ENCODE data around the gene HUS1B. TPM values are rescaled to one million over a fixed set of nuclear protein-coding genes. Genes with fewer than 3 reads are reported as not detected.

The HUS1B gene
- total RNA-seq, 1 experiment from 2014 or later: 3.1 TPM

- ChIA-PET CTCF (no interaction called here), POLR2A (ENCODE audit: unreplicated experiment) (no interaction called here)
- peaks cover 8% of the 10 kb centered on the region for H3K36me3 ChIP-seq (ENCODE audit: low read depth, low read length)
- TF ChIP-seq EZH2 (IDR thresholded peaks at IDR 0.05; ENCODE audit: low read length, unreplicated experiment): no peak
- TF ChIP-seq EZH2phosphoT487 (IDR thresholded peaks at IDR 0.05; ENCODE audit: borderline replicate concordance, low read length): no peak
- no peak for TF ChIP-seq CTCF (conservative IDR thresholded peaks at IDR 0.05; ENCODE audit: low read depth, low read length)
- H3K4me1 ChIP-seq (ENCODE audit: insufficient read depth, low read length): no peaks in the 10 kb centered on the region
- H3K9me3 ChIP-seq (ENCODE audit: low read length): no peaks in the 10 kb centered on the region
- BruUV-seq (replicated peaks): no TSS peak
- no peaks in the 10 kb centered on the region for H3F3A ChIP-seq (ENCODE audit: low read length, unreplicated experiment)
- H3K27me3 ChIP-seq (ENCODE audit: low read length): no peaks in the 10 kb centered on the region
- H3K4me3 ChIP-seq (ENCODE audit: low read length): no peak overlapping the region
- no peaks in the 10 kb centered on the region for H4K20me1 ChIP-seq (ENCODE audit: low read length)
- H3K9me2 ChIP-seq (replicated peaks; ENCODE audit: low read length): no peaks in the 10 kb centered on the region
- intact Hi-C loops (cut with micrococcal nuclease): no loop called here
- H3K4me2 ChIP-seq (ENCODE audit: low read length): no peak overlapping the region
- no peak overlapping the region for H3K27ac ChIP-seq (ENCODE audit: low read length)
- ATAC-seq: no peak
- no peak for DNase-seq
- H3K9ac ChIP-seq (ENCODE audit: low read length): no peak overlapping the region
- H2AFZ ChIP-seq (ENCODE audit: low read length): no peak overlapping the region
- H3K79me2 ChIP-seq (ENCODE audit: low read length): no peaks in the 10 kb centered on the region
These were observed 23.3 kb downstream of the HUS1B start for GRCh38 chr6:633611-634010.

GRCh38 chr6:628766-629165 is 28.1 kb downstream of the HUS1B start:
- no peaks in the 10 kb centered on the region for H3K9me3 ChIP-seq (ENCODE audit: low read length)
- no peaks in the 10 kb centered on the region for H3K27me3 ChIP-seq (ENCODE audit: low read length)
- DNase-seq (no peak), ATAC-seq (no peak)
- no TSS peak for BruUV-seq (replicated peaks)
- H3K36me3 ChIP-seq (ENCODE audit: low read depth, low read length): peaks cover 8% of the 10 kb centered on the region; the same call in 1 of the 2 replicates
- H3F3A ChIP-seq (ENCODE audit: low read length, unreplicated experiment): no peaks in the 10 kb centered on the region
- intact Hi-C loops (cut with micrococcal nuclease): no loop called here
- no peak overlapping the region for H2AFZ ChIP-seq (ENCODE audit: low read length)
- TF ChIP-seq EZH2 (IDR thresholded peaks at IDR 0.05; ENCODE audit: low read length, unreplicated experiment) (no peak), CTCF (conservative IDR thresholded peaks at IDR 0.05; ENCODE audit: low read depth, low read length) (no peak), EZH2phosphoT487 (IDR thresholded peaks at IDR 0.05; ENCODE audit: borderline replicate concordance, low read length) (no peak)
- no peaks in the 10 kb centered on the region; the same call in 1 of the 2 replicates for H3K4me1 ChIP-seq (ENCODE audit: insufficient read depth, low read length)
- H3K4me2 ChIP-seq (ENCODE audit: low read length): no peak overlapping the region
- H3K27ac ChIP-seq (ENCODE audit: low read length): no peak overlapping the region
- H4K20me1 ChIP-seq (ENCODE audit: low read length): no peaks in the 10 kb centered on the region
- POLR2A ChIA-PET (ENCODE audit: unreplicated experiment): no interaction called here
- no peaks in the 10 kb centered on the region for H3K79me2 ChIP-seq (ENCODE audit: low read length)
- no peak overlapping the region for H3K9ac ChIP-seq (ENCODE audit: low read length)
- no peak overlapping the region for H3K4me3 ChIP-seq (ENCODE audit: low read length)
- CTCF ChIA-PET: no interaction called here
- H3K9me2 ChIP-seq (replicated peaks; ENCODE audit: low read length): no peaks in the 10 kb centered on the region

- ChIA-PET CTCF (no interaction called here), POLR2A (ENCODE audit: unreplicated experiment) (no interaction called here)
- Histone ChIP-seq H3K4me3 (ENCODE audit: low read length) (no peak overlapping the region), H3K79me2 (ENCODE audit: low read length) (no peaks in the 10 kb centered on the region), H3K27ac (ENCODE audit: low read length) (no peak overlapping the region), H3K9me3 (ENCODE audit: low read length) (no peaks in the 10 kb centered on the region), H3K9me2 (replicated peaks; ENCODE audit: low read length) (no peaks in the 10 kb centered on the region), H4K20me1 (ENCODE audit: low read length) (no peaks in the 10 kb centered on the region), H3K36me3 (ENCODE audit: low read depth, low read length) (peaks cover 3% of the 10 kb centered on the region; the same call in 1 of the 2 replicates), H3K4me2 (ENCODE audit: low read length) (no peak overlapping the region), H2AFZ (ENCODE audit: low read length) (no peak overlapping the region), H3K27me3 (ENCODE audit: low read length) (no peaks in the 10 kb centered on the region), H3K4me1 (ENCODE audit: insufficient read depth, low read length) (no peaks in the 10 kb centered on the region; the same call in 1 of the 2 replicates), H3F3A (ENCODE audit: low read length, unreplicated experiment) (no peaks in the 10 kb centered on the region), H3K9ac (ENCODE audit: low read length) (no peak overlapping the region)
- DNase-seq: peak; percentile 12
- no TSS peak for BruUV-seq (replicated peaks)
- intact Hi-C loops (cut with micrococcal nuclease): no loop called here
- TF ChIP-seq EZH2phosphoT487 (IDR thresholded peaks at IDR 0.05; ENCODE audit: borderline replicate concordance, low read length) (no peak), CTCF (conservative IDR thresholded peaks at IDR 0.05; ENCODE audit: low read depth, low read length) (no peak), EZH2 (IDR thresholded peaks at IDR 0.05; ENCODE audit: low read length, unreplicated experiment) (no peak)
- peak; percentile 84 for ATAC-seq
These were observed 30.7 kb downstream of the HUS1B start for GRCh38 chr6:626236-626635.

Data from PC-3 (cell line).